Trophoblast cell (in vitro differentiated cells and primary cell): ENCODE results near the gene EXOC3L2.
A peak's percentile ranks its signal among the peaks of the same experiment; 100 is the strongest.

Source experiments
- DNase-seq, 2 donors: peaks; one replicate each; pipeline ENCODE4 v3.0.0-alpha.2; 2016
- H2AFZ ChIP-seq: 2 replicates; pipeline ENCODE4 v1.6.1; 2013; ENCODE audit warnings: low read length, moderate library complexity, mild to moderate bottlenecking; ENCODE audit not compliant: insufficient read depth, poor library complexity
- H2AK5ac ChIP-seq: 2 replicates; pipeline ENCODE4 v1.6.1; 2013; ENCODE audit warnings: mild to moderate bottlenecking, low read length
- H2BK120ac ChIP-seq: 2 replicates; pipeline ENCODE4 v1.6.1; 2013; ENCODE audit warnings: low read length, mild to moderate bottlenecking, moderate library complexity; ENCODE audit not compliant: insufficient read depth, poor library complexity
- H2BK12ac ChIP-seq: 2 replicates; pipeline ENCODE4 v1.6.1; 2013; ENCODE audit warnings: mild to moderate bottlenecking, low read length, moderate library complexity
- H2BK5ac ChIP-seq: 2 replicates; pipeline ENCODE4 v1.6.1; 2013; ENCODE audit warnings: low read length, low read depth, moderate library complexity, mild to moderate bottlenecking; ENCODE audit not compliant: poor library complexity
- H3K14ac ChIP-seq: 2 replicates; pipeline ENCODE4 v1.6.1; 2013; ENCODE audit warnings: mild to moderate bottlenecking, low read length
- H3K18ac ChIP-seq: 2 replicates; pipeline ENCODE4 v1.6.1; 2013; ENCODE audit warnings: mild to moderate bottlenecking, low read length
- H3K23ac ChIP-seq: 2 replicates; pipeline ENCODE4 v1.6.1; 2013; ENCODE audit warnings: low read length
- H3K27ac ChIP-seq: 2 replicates; pipeline ENCODE4 v1.5.1; 2013; ENCODE audit warnings: low read depth, mild to moderate bottlenecking, inconsistent platforms, low read length, moderate library complexity
- H3K27me3 ChIP-seq: 2 replicates; pipeline ENCODE4 v1.6.1; 2013; ENCODE audit warnings: inconsistent platforms, mild to moderate bottlenecking, low read length, moderate library complexity; ENCODE audit not compliant: insufficient read depth
- H3K36me3 ChIP-seq, 2 experiments: 1 replicate in 1 of 2; 2 replicates in 1 of 2; pipeline ENCODE4 v1.6.1; 2013; ENCODE audit warnings: low read length in 2 of 2, mild to moderate bottlenecking in 2 of 2, moderate library complexity in 1 of 2; ENCODE audit not compliant: insufficient read depth in 2 of 2, control insufficient read depth in 1 of 2
- H3K4ac ChIP-seq: 2 replicates; pipeline ENCODE4 v1.6.1; 2013; ENCODE audit warnings: low read depth, mild to moderate bottlenecking, low read length, moderate library complexity
- H3K4me1 ChIP-seq, 2 experiments: 1 replicate in 1 of 2; 2 replicates in 1 of 2; pipeline ENCODE4 v1.6.1; 2013; ENCODE audit warnings: low read length in 2 of 2, mild to moderate bottlenecking in 2 of 2, moderate library complexity in 1 of 2; ENCODE audit not compliant: insufficient read depth in 2 of 2, control insufficient read depth in 1 of 2
- H3K4me2 ChIP-seq: 2 replicates; pipeline ENCODE4 v1.6.1; 2013; ENCODE audit warnings: inconsistent platforms, mild to moderate bottlenecking, low read length, moderate library complexity
- H3K4me3 ChIP-seq: 2 replicates; pipeline ENCODE4 v1.5.1; 2013; ENCODE audit warnings: mild to moderate bottlenecking, low read depth, low read length, inconsistent platforms
- H3K79me1 ChIP-seq: one replicate; pipeline ENCODE4 v1.6.1; 2013; ENCODE audit warnings: low read length
- H3K79me2 ChIP-seq: 2 replicates; pipeline ENCODE4 v1.6.1; 2013; ENCODE audit warnings: low read length, mild to moderate bottlenecking; ENCODE audit not compliant: control insufficient read depth, insufficient read depth, poor library complexity
- H3K9ac ChIP-seq: 2 replicates; pipeline ENCODE4 v1.6.1; 2013; ENCODE audit warnings: mild to moderate bottlenecking, low read length
- H3K9me3 ChIP-seq: 2 replicates; pipeline ENCODE4 v1.6.1; 2013; ENCODE audit warnings: low read depth, mild to moderate bottlenecking, control low read depth, inconsistent platforms, low read length; ENCODE audit not compliant: insufficient read depth
- H4K12ac ChIP-seq: 2 replicates; pipeline ENCODE4 v1.6.1; 2013; ENCODE audit warnings: low read depth, mild to moderate bottlenecking, low read length, moderate library complexity
- H4K8ac ChIP-seq: 2 replicates; pipeline ENCODE4 v1.6.1; 2013; ENCODE audit warnings: low read depth, mild to moderate bottlenecking, low read length, moderate library complexity
- H4K91ac ChIP-seq: one replicate; pipeline ENCODE4 v1.6.1; 2013; ENCODE audit warnings: low read depth, mild to moderate bottlenecking, low read length, moderate library complexity
- WGBS: extraction: QIAGEN DNeasy Blood & Tissue Kit; methylation state at CpG from one replicate; pipeline ENCODE4 v1.1.7; 2013; ENCODE audit warnings: missing lambda C conversion rate; ENCODE audit not compliant: insufficient read length, insufficient coverage; ENCODE audit errors: extremely low coverage; 5-methylcytosine and 5-hydroxymethylcytosine counted together

The EXOC3L2 gene

DNA sequence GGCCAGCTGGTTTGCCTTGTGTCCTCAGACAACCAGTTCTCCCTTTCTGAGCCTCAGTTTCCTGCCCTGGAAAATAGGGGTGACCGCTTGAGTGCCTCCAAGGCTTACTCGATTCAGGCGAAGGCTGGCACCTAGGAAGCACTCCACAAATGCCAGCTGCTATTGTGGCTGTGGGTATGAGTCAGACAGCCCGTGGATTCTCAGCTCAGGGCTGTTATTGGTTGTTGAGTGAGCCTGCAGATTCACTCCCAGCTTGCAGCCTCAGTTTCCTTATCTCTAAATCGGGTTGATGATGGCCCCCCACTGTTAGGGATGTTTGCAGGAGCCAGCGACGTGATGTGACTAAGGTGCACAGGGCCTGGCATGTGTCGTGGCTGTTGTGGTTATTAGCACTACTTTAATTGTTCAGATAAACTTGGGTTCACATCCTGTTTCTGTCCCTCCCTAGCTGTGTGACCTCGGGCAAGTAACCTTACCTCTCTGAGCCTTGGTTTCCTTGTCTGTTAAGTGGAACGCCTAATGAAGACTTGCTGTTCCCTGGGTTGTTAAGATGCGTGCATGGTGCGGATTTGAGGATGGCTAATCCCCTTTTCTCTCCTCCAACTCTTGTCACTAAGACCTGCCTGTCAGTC lies 8.3 kb upstream of the EXOC3L2 start:
- Histone ChIP-seq H3K79me1 (peaks cover 8% of the 10 kb centered on the region), H3K36me3 (peaks cover 0 to 8% of the 10 kb centered on the region in 2 experiments), H4K91ac (no peak overlapping the region), H3K23ac (no peak overlapping the region), H3K27ac (no peak overlapping the region), H3K79me2 (peaks cover 4% of the 10 kb centered on the region), H3K18ac (no peak overlapping the region), H3K9ac (no peak overlapping the region), H4K12ac (no peak overlapping the region), H2BK120ac (no peak overlapping the region), H3K9me3 (peaks cover 2% of the 10 kb centered on the region), H3K14ac (no peak overlapping the region), H3K4me2 (no peak overlapping the region), H2AK5ac (no peak overlapping the region), H2BK12ac (no peak overlapping the region), H2BK5ac (no peak overlapping the region), H3K4me3 (no peak overlapping the region), H4K8ac (no peak overlapping the region), H3K4ac (no peak overlapping the region), H2AFZ (no peak overlapping the region), H3K4me1 (peaks cover 6 to 20% of the 10 kb centered on the region in 2 experiments), H3K27me3 (no peaks in the 10 kb centered on the region)
- DNase-seq = no peak
- no CpG with 5 or more reads among the region's 12 CpGs for WGBS

DNA sequence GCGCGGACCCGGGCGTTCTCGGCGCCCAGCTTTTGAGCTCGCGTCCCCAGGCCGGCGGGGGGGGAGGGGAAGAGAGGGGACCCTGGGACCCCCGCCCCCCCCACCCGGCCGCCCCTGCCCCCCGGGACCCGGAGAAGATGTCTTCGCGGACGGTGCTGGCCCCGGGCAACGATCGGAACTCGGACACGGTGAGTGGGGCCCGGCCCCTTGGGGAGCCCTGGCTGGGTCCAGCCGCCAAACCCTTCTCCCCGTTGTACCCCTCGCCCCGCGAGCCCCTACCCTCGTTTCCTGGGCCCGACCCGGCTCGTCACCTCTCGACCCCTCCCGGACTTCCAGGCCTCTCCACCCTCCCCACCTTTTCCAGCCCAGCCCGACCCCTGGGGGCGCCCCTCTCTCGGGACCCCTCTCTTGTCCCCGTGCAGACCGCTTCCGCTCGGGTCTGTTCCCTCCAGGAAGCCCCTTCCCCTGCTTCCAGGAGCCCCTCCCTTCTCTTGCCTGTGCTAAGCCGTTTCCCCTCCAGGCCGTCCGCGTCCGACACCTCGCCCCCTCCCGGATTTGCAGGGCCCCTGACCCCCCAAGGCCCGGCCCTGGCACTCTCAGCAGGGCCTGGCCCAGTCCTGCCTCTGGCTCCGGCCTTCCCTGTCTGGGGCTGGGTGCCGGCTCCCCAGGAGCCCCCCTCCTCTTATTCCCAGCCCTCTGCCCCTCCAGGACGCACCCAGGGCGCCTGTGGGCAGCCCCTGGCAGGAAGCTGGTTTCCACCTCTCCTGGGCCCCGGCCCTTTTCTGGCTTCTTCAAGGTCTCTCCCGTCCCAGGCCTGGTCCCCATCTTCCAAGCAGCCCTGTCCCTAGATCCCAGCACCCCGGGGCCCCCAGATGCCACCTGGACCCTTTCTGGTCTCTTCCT lies 6.5 kb upstream of the EXOC3L2 start:
- peak overlapping the region; percentile 64 for H2AFZ ChIP-seq

DNA sequence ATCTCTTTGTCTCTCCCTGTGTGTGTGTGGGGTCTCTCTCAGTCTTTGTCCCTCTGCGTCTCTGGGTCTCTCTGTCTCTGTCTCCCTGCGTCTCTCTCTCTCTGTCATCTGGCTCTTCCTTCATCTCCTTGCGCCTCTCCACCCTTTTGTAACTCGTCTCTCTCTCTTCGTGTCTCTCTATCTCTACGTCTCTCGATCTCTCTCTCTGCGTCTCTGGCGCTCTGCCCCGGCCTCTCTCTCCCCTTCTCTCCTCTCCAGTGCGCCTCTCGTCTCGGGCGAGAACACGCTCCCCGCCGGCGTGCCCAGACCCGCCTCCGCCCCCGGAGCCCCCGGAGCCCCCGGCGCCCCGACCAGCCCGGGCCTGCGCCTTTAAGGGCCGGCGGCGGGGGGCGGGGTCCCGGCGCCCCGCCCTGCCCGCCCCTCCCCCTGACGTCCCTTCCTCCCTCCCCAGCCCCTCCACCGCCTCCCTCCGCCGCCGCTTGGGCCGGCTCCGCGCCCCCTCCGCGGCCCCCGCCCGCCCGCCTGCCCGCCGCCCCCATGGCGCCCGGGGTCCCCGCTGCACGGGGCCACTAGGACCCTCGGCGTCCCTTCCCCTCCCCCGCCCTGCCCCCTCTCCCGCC lies 5.7 kb upstream of the EXOC3L2 start, which contains the start of gene MARK4:
Gene MARK4, plus strand, starts transcription at position 440 of the 620 bp plus-strand sequence. CDS start 318 bp downstream, outside the sequence.
- WGBS = no CpG with 5 or more reads among the region's 58 CpGs
- peak within 1 kb of the TSS; percentile 86 for H3K18ac ChIP-seq
- H3K9me3 ChIP-seq = peaks cover 2% of the 10 kb centered on the region
- H3K9ac ChIP-seq = peak within 1 kb of the TSS; percentile 70
- H2AFZ ChIP-seq = peak within 1 kb of the TSS; percentile 88
- no peaks in the 10 kb centered on the region for H3K27me3 ChIP-seq
- peaks cover 4% of the 10 kb centered on the region for H3K79me2 ChIP-seq
- H3K4me2 ChIP-seq = peak within 1 kb of the TSS; percentile 90
- H2BK5ac ChIP-seq = peak within 1 kb of the TSS; percentile 41
- peaks cover 6 to 20% of the 10 kb centered on the region in 2 experiments for H3K4me1 ChIP-seq
- H3K79me1 ChIP-seq = peaks cover 8% of the 10 kb centered on the region
- peak within 1 kb of the TSS; percentile 54 for H4K91ac ChIP-seq
- H3K36me3 ChIP-seq = peaks cover 0 to 8% of the 10 kb centered on the region in 2 experiments
- H3K4me3 ChIP-seq = peak within 1 kb of the TSS; percentile 77
- peak within 1 kb of the TSS; percentile 46 for H2BK120ac ChIP-seq
- no peak within 1 kb of the TSS for H3K27ac ChIP-seq
- peak within 1 kb of the TSS; percentile 39 for H2AK5ac ChIP-seq
- H4K8ac ChIP-seq = peak within 1 kb of the TSS; percentile 93
- H2BK12ac ChIP-seq = no peak within 1 kb of the TSS
- H3K4ac ChIP-seq = peak within 1 kb of the TSS; percentile 61
- H4K12ac ChIP-seq = peak within 1 kb of the TSS; percentile 35
- DNase-seq = peak in 1 of 2 donors; percentile 10
- peak within 1 kb of the TSS; percentile 82 for H3K14ac ChIP-seq
- no peak within 1 kb of the TSS for H3K23ac ChIP-seq

More for the DNA sequence above, 6.5 kb upstream of the EXOC3L2 start:
- Histone ChIP-seq H3K9me3 (peaks cover 2% of the 10 kb centered on the region), H3K4ac (peak overlapping the region; percentile 61), H3K14ac (peak overlapping the region; percentile 39), H3K9ac (peak overlapping the region; percentile 70), H2BK120ac (peak overlapping the region; percentile 46), H4K8ac (peak overlapping the region; percentile 61), H2BK5ac (peak overlapping the region; percentile 41), H3K4me2 (peak overlapping the region; percentile 90), H2BK12ac (no peak overlapping the region), H3K23ac (no peak overlapping the region), H4K12ac (peak overlapping the region; percentile 35), H3K27me3 (no peaks in the 10 kb centered on the region), H4K91ac (peak overlapping the region; percentile 52), H3K36me3 (peaks cover 0 to 8% of the 10 kb centered on the region in 2 experiments), H3K79me2 (peaks cover 4% of the 10 kb centered on the region), H3K79me1 (peaks cover 8% of the 10 kb centered on the region), H3K18ac (peak overlapping the region; percentile 83), H3K4me3 (peak overlapping the region; percentile 77), H3K4me1 (peaks cover 6 to 20% of the 10 kb centered on the region in 2 experiments), H3K27ac (no peak overlapping the region), H2AK5ac (peak overlapping the region; percentile 39)
- no CpG with 5 or more reads among the region's 57 CpGs for WGBS
- no peak for DNase-seq

DNA sequence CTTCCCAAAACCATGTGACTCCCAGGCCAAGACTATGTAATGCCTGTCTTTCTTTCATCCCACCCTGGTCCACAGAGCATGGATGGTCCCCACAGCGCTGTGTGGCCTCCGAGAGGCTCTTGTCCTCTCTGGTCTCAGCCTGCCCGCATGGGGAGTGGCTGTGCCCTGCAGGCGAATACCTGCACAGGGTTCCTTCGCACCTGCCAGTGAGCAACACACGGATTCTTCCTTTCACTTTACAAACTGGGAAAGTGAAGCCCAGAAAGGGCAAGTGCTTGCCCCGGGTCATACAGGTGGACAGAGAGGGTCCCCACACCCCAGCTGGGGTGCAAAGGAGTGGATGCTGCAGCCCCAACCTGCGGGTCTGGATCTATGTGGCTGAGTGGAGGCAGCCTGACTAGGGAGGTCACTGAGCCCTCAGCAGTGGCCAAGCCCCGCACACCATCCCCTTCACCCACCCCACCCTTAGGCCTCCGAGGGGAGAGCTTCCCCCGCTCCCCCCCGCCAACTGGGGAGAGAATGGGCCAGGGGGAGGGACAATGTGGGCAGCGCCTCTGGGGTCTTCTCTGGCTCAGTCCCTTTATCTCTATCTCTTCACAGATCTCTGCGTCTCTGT lies 5.1 kb upstream of the EXOC3L2 start:
- Histone ChIP-seq H3K23ac (no peak overlapping the region), H4K12ac (no peak overlapping the region), H3K18ac (no peak overlapping the region), H4K91ac (peak overlapping the region; percentile 1), H2BK120ac (no peak overlapping the region), H3K9ac (no peak overlapping the region), H3K79me1 (peaks cover 8% of the 10 kb centered on the region), H3K4ac (peak overlapping the region; percentile 4), H4K8ac (peak overlapping the region; percentile 93), H3K14ac (peak overlapping the region; percentile 82), H3K9me3 (peaks cover 2% of the 10 kb centered on the region), H3K4me1 (peaks cover 6 to 23% of the 10 kb centered on the region in 2 experiments), H2AFZ (peak overlapping the region; percentile 88), H3K27ac (no peak overlapping the region), H2BK5ac (no peak overlapping the region), H3K4me2 (peak overlapping the region; percentile 89), H3K79me2 (peaks cover 4% of the 10 kb centered on the region), H3K27me3 (no peaks in the 10 kb centered on the region), H2BK12ac (no peak overlapping the region), H2AK5ac (no peak overlapping the region), H3K36me3 (peaks cover 0 to 8% of the 10 kb centered on the region in 2 experiments), H3K4me3 (no peak overlapping the region)
- WGBS = no CpG with 5 or more reads among the region's 14 CpGs
- DNase-seq = peak; percentile 87 to 93
